Left ventricle myocardium inferior (tissue), 1 donor: ENCODE results near the gene RAB4B. TPM values are rescaled to one million over a fixed set of nuclear protein-coding genes. Genes with fewer than 3 reads are reported as not detected.
A peak's percentile ranks its signal among the peaks of the same experiment; 100 is the strongest.
"Not testable (repeated sequence)": the region's sequence is repeated elsewhere in the genome, so short reads cannot be mapped to it uniquely, and the experiment has no call there.

ENCODE experiments used
- DNase-seq: peaks from one replicate; pipeline ENCODE4 v3.0.0-alpha.2; 2020
- H3K27ac ChIP-seq: fragments of 200-600 bp; replicated peaks from 2 replicates; pipeline ENCODE4 v1.8.0; 2021
- H3K27me3 ChIP-seq: fragments of 200-600 bp; 2 replicates; pipeline ENCODE4 v1.8.0; 2021; ENCODE audit warnings: low read depth
- H3K36me3 ChIP-seq: fragments of 200-600 bp; 2 replicates; pipeline ENCODE4 v1.8.0; 2021
- H3K4me1 ChIP-seq: fragments of 200-600 bp; 2 replicates; pipeline ENCODE4 v1.8.0; 2021
- H3K4me3 ChIP-seq: fragments of 200-600 bp; 2 replicates; pipeline ENCODE4 v1.8.0; 2021; ENCODE audit warnings: mild to moderate bottlenecking, moderate library complexity
- H3K9me3 ChIP-seq: fragments of 200-600 bp; replicated peaks from 2 replicates; pipeline ENCODE4 v1.8.0; 2021
- CTCF ChIP-seq: fragments of 200-600 bp; IDR thresholded peaks from 2 replicates; pipeline ENCODE4 v1.8.0; 2021; ENCODE audit warnings: antibody characterized with exemption, mild to moderate bottlenecking, borderline replicate concordance
- intact Hi-C: fragments of 100-400 bp; cut with micrococcal nuclease; formaldehyde crosslinking; loops from one replicate; pipeline ENCODE4 v1.11.0; 2022
- total RNA-seq: library from RNA; stranded (reverse); fragmentation: NEBNext Ultra II Directional; extraction: Animal tissue kit (Norgen Biotek cat#: 25700); gene quantifications from one replicate; pipeline ENCODE4 v1.2.1, GENCODE V29; 2021
- donor health status: DM: no; HTN: yes; CAD: no; lungs with severe emphysema.

RAB4B gene
- total RNA-seq, 1 donor from 2014 or later = 13.5 TPM

DNA sequence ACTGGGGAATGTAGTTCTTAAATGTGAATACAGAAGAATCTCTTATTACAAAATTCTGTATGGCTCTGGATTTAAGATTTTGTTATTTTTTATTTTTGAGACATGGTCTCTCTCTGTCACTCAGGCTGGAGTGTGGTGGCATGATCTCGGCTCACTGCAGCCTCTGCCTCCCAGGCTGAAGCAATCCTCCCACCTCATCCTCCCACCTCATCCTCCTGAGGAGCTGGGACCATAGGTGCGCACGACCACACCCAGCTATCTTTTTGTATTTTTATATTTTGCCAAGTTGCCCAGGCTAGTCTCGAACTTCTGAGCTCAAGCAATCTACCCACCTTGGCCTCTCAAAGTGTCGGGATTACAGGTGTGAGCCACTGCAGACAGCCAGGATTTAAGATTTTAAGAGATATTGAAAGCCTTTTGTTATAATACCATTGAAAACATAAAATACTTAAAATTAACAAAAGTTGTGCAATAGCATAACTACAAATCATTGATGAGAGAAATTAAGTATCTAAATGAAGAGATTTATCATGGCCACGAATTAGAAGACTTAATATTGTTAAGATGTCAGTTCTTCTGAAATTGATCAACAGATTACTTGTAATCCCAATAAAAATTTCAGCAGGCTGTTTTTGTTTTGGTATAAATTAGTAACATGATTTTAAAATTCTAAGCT is 58.8 kb downstream of the RAB4B start:
- Histone ChIP-seq H3K36me3 (no peaks in the 10 kb centered on the region), H3K4me1 (no peaks in the 10 kb centered on the region), H3K4me3 (no peak overlapping the region), H3K27ac (no peak overlapping the region), H3K9me3 (no peaks in the 10 kb centered on the region), H3K27me3 (no peaks in the 10 kb centered on the region)
- no peak for DNase-seq
- TF ChIP-seq CTCF = no peak
- intact Hi-C loops = no loop called here

DNA sequence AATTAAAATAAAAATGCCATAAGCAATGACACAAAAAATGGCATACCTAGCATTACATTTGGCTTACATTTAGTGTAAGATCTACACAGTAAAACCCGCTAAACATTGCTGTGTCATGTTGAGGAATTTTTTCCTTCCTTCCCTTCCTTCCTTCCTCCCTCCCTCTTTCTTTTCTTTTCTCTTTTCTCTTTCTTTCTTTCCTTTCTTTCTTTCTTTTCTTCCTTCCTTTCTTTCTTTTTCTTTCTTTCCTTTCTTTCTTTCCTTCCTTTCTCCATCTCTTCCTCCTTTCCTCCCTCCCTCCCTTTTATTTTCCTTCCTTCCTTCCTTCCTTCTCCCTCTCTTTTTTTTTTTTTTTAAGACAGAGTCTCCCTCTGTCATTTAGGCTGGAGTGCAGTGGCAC is 60.4 kb downstream of the RAB4B start:
- H3K36me3 ChIP-seq, H3K27me3 ChIP-seq, H3K9me3 ChIP-seq, DNase-seq, H3K27ac ChIP-seq, H3K4me1 ChIP-seq, intact Hi-C loops, H3K4me3 ChIP-seq: not testable (repeated sequence)

GRCh38 chr19:40842012-40842411 is 64.0 kb downstream of the RAB4B start:
- H3K27ac ChIP-seq, H3K4me1 ChIP-seq, H3K4me3 ChIP-seq, H3K27me3 ChIP-seq, DNase-seq, intact Hi-C loops, H3K9me3 ChIP-seq, H3K36me3 ChIP-seq: not testable (repeated sequence)

DNA sequence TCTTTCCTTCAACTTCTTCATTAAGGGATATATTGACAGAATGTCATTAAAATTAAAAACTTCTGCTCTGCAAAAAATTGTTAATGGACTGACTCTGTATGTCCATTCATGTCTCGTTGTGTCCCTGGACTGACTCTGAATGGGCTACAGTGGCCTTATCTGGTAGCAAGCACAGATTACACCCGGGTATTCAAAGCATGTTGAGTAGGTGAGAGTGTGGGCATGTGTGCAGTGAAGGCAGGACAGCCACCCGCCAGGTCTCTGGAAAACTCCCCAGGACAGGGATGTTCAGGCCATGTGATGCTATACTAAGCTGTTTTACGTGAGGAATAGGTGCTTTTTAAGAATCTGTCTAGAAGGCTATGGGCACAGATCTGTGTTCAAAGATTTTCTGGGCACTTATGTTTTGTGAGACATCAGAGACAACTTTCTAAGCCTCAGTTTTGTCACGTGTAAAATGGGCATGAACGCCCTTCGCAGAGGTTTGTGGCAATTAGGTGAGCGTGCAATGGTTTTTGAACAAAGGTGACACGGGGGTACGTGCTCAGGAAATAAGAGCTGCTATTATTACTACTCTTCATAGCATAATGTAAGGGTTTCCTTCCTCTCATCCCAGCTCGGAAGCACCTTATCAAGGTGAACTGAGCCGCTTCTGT is 65.1 kb downstream of the RAB4B start:
- H3K9me3 ChIP-seq, H3K27ac ChIP-seq, H3K36me3 ChIP-seq, intact Hi-C loops, H3K4me1 ChIP-seq, DNase-seq: not testable (repeated sequence)
- Histone ChIP-seq H3K27me3 (peaks cover 18% of the 10 kb centered on the region), H3K4me3 (peak overlapping the region; percentile 39)

GRCh38 chr19:40843653-40844052 is 65.6 kb downstream of the RAB4B start:
- intact Hi-C loops, H3K27ac ChIP-seq, H3K9me3 ChIP-seq, H3K36me3 ChIP-seq, H3K4me1 ChIP-seq, DNase-seq: not testable (repeated sequence)
- Histone ChIP-seq H3K27me3 (peaks cover 23% of the 10 kb centered on the region), H3K4me3 (peak overlapping the region; percentile 39)

Other genes with a start within 250 kb of the RAB4B start
- 14.8 TPM for gene SHKBP1, start 201.4 kb upstream of the RAB4B start, total RNA-seq
- 260 TPM for gene LTBP4, start 176.9 kb upstream of the RAB4B start, total RNA-seq
- gene NUMBL, start 87.6 kb upstream of the RAB4B start, total RNA-seq = 14.7 TPM
- 24.0 TPM for gene COQ8B, start 61.4 kb upstream of the RAB4B start, total RNA-seq
- 9.8 TPM for gene ITPKC, start 61.1 kb upstream of the RAB4B start, total RNA-seq
- gene ACTMAP, start 27.8 kb upstream of the RAB4B start, total RNA-seq = 7.4 TPM
- 27.9 TPM for gene SNRPA, start 27.0 kb upstream of the RAB4B start, total RNA-seq
- not detected for gene MIA, start 2.7 kb upstream of the RAB4B start, total RNA-seq
- gene EGLN2, start 20.9 kb downstream of the RAB4B start, total RNA-seq = 47.8 TPM
- gene CYP2A6, start 72.2 kb downstream of the RAB4B start, total RNA-seq = not detected
- gene CYP2A7, start 104.0 kb downstream of the RAB4B start, total RNA-seq = not detected
- not detected for gene CYP2B6, start 213.0 kb downstream of the RAB4B start, total RNA-seq